Heart left ventricle (tissue), 16 donors: ENCODE results near the gene SLC7A10. TPM values are rescaled to one million over a fixed set of nuclear protein-coding genes. Genes with fewer than 3 reads are reported as not detected.
A peak's percentile ranks its signal among the peaks of the same experiment; 100 is the strongest.

Experiments used
- ATAC-seq, 4 donors: fragments of 200-7000 bp; cut with Tn5 transposase; one replicate each; pipeline ENCODE4 v1.9.1; 2020 to 2022; ENCODE audit warnings: moderate library complexity in 4 of 4, mild to moderate bottlenecking in 3 of 4, moderate number of reproducible peaks in 1 of 4
- DNase-seq, 5 donors: peaks; one replicate each; pipeline ENCODE4 v3.0.0-alpha.2; 2020
- H3K27ac ChIP-seq, 12 donors: fragments of 200-600 bp; sonication (generic) in 4 of 12; one replicate each; pipeline versions ENCODE4 v1.5.0 to v1.8.0; 2016 to 2022; ENCODE audit warnings: mild to moderate bottlenecking in 2 of 12
- H3K27me3 ChIP-seq, 9 donors: fragments of 200-600 bp; sonication (generic) in 2 of 9; one replicate each; pipeline versions ENCODE4 v1.5.1 to v1.8.0; 2016 to 2022; ENCODE audit warnings: mild to moderate bottlenecking in 3 of 9
- H3K36me3 ChIP-seq, 9 donors: fragments of 200-600 bp; sonication (generic) in 2 of 9; one replicate each; pipeline versions ENCODE4 v1.5.0 to v1.8.0; 2018 to 2022; ENCODE audit warnings: mild to moderate bottlenecking in 2 of 9
- H3K4me1 ChIP-seq, 12 donors: fragments of 200-600 bp; sonication (generic) in 4 of 12; one replicate each; pipeline versions ENCODE4 v1.5.0 to v1.8.0; 2016 to 2022; ENCODE audit warnings: mild to moderate bottlenecking in 3 of 12
- H3K4me3 ChIP-seq, 12 donors: fragments of 200-600 bp; sonication (generic) in 4 of 12; one replicate each; pipeline versions ENCODE4 v1.5.0 to v1.8.0; 2017 to 2022; ENCODE audit warnings: mild to moderate bottlenecking in 9 of 12, moderate library complexity in 4 of 12
- H3K9me3 ChIP-seq, 12 donors: fragments of 200-600 bp; sonication (generic) in 4 of 12; one replicate each; pipeline versions ENCODE4 v1.5.0 to v1.8.0; 2016 to 2022; ENCODE audit warnings: mild to moderate bottlenecking in 1 of 12
- POLR2A ChIP-seq, 2 donors: fragments of 450-650 bp; IDR thresholded peaks; one replicate each; pipeline ENCODE4 v1.6.1; 2017; ENCODE audit warnings: antibody characterized with exemption in 2 of 2, mild to moderate bottlenecking in 2 of 2, moderate library complexity in 2 of 2
- WGBS, 4 donors: extraction: QIAGEN DNeasy Blood & Tissue Kit in 2 of 4; methylation state at CpG; one replicate each; pipeline versions ENCODE4 v1.1.5 to v1.1.7; 2013 to 2018; 5-methylcytosine and 5-hydroxymethylcytosine counted together
- intact Hi-C, 10 donors: fragments of 100-400 bp; cut with DNase I; formaldehyde crosslinking; loops; one replicate each; pipeline versions ENCODE4 v1.11.1 to v1.14.2; 2022
- polyA plus RNA-seq, 2 donors: library from polyadenylated mRNA; stranded (reverse); fragments of 200-250 nt; gene quantifications; one replicate each; pipeline ENCODE4 v1.2.3, GENCODE V29; 2013
- total RNA-seq, 9 donors: library from RNA; depleted of rRNA in 2 of 9; stranded (reverse); fragments of >200 nt in 2 of 9; fragmentation: NEBNext Ultra II Directional in 3 of 9; extraction: Animal tissue kit (Norgen Biotek cat#: 25700) in 3 of 9; gene quantifications; one replicate each; pipeline versions ENCODE4 v1.1.0 to v1.2.4, GENCODE V29; 2016 to 2023
- TF ChIP-seq, protein P1 (sequence below), 12 donors: fragments of 200-600 bp; sonication (generic) in 4 of 12; IDR thresholded peaks; one replicate each; pipeline versions ENCODE4 v1.5.0 to v1.8.0; 2018 to 2022; ENCODE audit warnings: antibody characterized with exemption in 12 of 12, mild to moderate bottlenecking in 5 of 12
- donor health status: ischemic (EF 13 %, LVEDD 7.1; RV severe dilation, severe dysfunction).
- donor health status: healthy with polysubstance abuse.
- donor health status: DM: no; HTN: yes; CAD: no.
- donor health status: DM: no; HTN: no; CAD: no.
- donor health status: ischemic (EF 25% LVEDD 6.9; RV normal size, moderate dysfunction).
- donor health status: ischemic (EF 25% LVEDD 5.7; RV mildly dilated, moderate dysfunction).
- donor health status: healthy.
- donor health status: DM: yes; HTN: yes; CAD: no.
- donor health status: ischemic (EF 35%, LVEDD 5.7; RV mildly dilated, moderate dysfunction).
- donor health status: nonischemic (EF 11% LVEDD 7.7; RV severe dilation, severe dysfunction).
- donor health status: DM: yes; HTN: yes; CAD: no.
- donor health status: PGD.
- donor health status: ischemic (EF 29% LVEDD 5.4; RV normal size, mild dysfunction).
- donor health status: nonischemic (EF 23%, LVEDD 6.1; RV moderate dilation, normal function).

SLC7A10 gene
- total and polyA plus RNA-seq, 11 donors = 0.11 to 2.3 (median 0.34) TPM; not detected in 5

DNA sequence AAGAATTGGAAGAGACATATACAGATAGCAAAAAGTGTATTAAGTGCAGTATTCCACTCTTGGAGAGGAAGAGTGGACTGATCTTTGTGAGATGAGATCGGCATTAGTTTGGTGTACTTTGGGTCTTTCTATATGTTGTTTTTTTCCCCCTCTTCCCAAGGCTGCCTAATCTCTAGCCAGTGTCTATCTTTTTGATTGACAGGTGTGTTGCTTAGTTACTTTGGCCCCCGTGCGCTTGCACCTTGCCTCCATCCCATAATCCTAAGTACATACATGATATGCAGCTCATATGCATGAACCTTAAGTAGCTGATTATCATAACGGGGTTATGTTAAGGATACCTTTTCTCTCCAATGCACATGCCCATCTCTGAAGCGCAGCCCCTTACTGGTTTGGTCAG, 4.3 kb upstream of the SLC7A10 start:
- peaks cover 0 to 31% (median 17%) of the 10 kb centered on the region in 12 donors for H3K9me3 ChIP-seq
- peaks cover 24 to 81% (median 34%) of the 10 kb centered on the region in 9 donors for H3K27me3 ChIP-seq
- H3K4me3 ChIP-seq = no peak overlapping the region
- intact Hi-C loops = loop anchor here in 6 of 10 donors (5.0 to 10.0 kb wide), 3 partner anchors 88 to 545 kb away; no protein-coding TSS in a partner anchor
- peaks cover 0 to 17% (median 0%) of the 10 kb centered on the region in 12 donors for H3K4me1 ChIP-seq
- DNase-seq (no peak), ATAC-seq (no peak)
- 70 to 86% (median 84%) methylated on average over 5 of the region's 5 CpGs for WGBS, 4 donors
- no peak overlapping the region for H3K27ac ChIP-seq
- no peak for TF ChIP-seq POLR2A (IDR thresholded peaks at IDR 0.05)
- TF ChIP-seq, protein P1, sequence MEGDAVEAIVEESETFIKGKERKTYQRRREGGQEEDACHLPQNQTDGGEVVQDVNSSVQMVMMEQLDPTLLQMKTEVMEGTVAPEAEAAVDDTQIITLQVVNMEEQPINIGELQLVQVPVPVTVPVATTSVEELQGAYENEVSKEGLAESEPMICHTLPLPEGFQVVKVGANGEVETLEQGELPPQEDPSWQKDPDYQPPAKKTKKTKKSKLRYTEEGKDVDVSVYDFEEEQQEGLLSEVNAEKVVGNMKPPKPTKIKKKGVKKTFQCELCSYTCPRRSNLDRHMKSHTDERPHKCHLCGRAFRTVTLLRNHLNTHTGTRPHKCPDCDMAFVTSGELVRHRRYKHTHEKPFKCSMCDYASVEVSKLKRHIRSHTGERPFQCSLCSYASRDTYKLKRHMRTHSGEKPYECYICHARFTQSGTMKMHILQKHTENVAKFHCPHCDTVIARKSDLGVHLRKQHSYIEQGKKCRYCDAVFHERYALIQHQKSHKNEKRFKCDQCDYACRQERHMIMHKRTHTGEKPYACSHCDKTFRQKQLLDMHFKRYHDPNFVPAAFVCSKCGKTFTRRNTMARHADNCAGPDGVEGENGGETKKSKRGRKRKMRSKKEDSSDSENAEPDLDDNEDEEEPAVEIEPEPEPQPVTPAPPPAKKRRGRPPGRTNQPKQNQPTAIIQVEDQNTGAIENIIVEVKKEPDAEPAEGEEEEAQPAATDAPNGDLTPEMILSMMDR (IDR thresholded peaks at IDR 0.05) = no peak
- H3K36me3 ChIP-seq = no peaks in the 10 kb centered on the region

DNA sequence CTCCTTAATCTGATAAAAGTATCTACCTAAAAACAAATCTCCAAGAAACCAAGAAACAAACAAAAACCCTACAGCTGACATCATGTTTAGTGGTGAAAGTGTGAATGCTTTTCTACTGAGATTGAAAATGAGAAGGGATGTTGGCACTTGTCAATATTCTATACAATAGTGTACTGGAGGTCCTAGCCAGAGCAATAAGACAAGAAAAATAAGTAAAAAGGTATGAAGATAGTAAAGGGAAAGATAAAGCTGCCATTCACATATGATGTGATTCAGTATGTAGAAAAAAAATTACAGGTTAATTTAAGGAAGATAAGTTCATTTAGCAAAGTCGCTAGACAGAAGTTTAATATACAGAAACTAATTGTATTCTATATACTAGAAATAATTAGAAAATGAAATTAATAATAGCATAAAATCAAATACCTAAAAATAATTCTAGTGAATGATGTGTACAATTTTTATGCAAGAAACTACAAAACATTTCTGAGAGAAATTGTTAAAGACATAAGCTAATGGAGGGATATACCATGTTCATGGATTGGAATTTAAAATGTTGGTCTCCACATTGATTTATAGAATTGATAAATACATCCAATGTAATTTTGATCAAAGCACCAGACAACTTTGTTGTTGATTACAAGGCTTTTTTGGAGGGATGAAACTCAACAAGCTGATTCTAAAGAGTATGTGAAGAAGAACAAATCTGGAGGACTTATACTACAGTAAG, 2.4 kb upstream of the SLC7A10 start:
- ATAC-seq (no peak), DNase-seq (no peak)
- Histone ChIP-seq H3K27me3 (peaks cover 30 to 83% (median 42%) of the 10 kb centered on the region in 9 donors), H3K27ac (no peak overlapping the region), H3K36me3 (no peaks in the 10 kb centered on the region), H3K4me1 (peaks cover 0 to 18% (median 0%) of the 10 kb centered on the region in 12 donors), H3K9me3 (peaks cover 0 to 31% (median 17%) of the 10 kb centered on the region in 12 donors), H3K4me3 (no peak overlapping the region)
- WGBS, 4 donors = 88 to 93% (median 92%) methylated on average over 1 of the region's 1 CpG
- no peak for TF ChIP-seq POLR2A (IDR thresholded peaks at IDR 0.05)
- TF ChIP-seq, protein P1 (IDR thresholded peaks at IDR 0.05) = no peak
- intact Hi-C loops = no loop called here

DNA sequence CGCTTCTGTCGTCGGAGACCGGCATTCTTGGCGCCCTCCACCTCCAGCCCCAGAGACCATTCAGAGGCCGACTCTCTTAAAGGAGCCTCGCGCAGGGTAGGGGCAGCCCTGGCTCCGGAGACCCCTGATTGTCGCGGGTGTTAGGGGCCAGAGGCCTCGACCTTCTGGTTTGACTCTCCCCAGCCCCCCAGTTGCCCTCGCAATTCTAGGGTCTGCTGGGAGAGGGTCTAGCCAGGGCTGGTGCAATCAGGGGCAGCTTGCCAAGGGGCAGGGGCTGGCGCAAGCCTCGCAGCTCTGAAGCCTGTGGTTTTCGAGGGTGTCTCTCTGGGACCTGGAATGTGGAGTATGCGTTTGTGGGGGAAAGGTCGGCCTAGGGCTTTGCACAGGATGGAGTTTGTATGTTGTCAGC, 1.6 kb upstream of the SLC7A10 start:
- Histone ChIP-seq H3K27me3 (peaks cover 34 to 85% (median 48%) of the 10 kb centered on the region in 9 donors), H3K4me3 (no peak overlapping the region), H3K36me3 (no peaks in the 10 kb centered on the region), H3K9me3 (peaks cover 0 to 31% (median 17%) of the 10 kb centered on the region in 12 donors), H3K27ac (no peak overlapping the region), H3K4me1 (peaks cover 0 to 18% (median 0%) of the 10 kb centered on the region in 12 donors)
- intact Hi-C loops = no loop called here
- TF ChIP-seq, protein P1 (IDR thresholded peaks at IDR 0.05) = no peak
- no peak for TF ChIP-seq POLR2A (IDR thresholded peaks at IDR 0.05)
- ATAC-seq = no peak
- 18 to 29% (median 20%) methylated on average over 16 to 18 of the region's 18 CpGs for WGBS, 4 donors
- DNase-seq = peak in 1 of 5 donors; percentile 33

DNA sequence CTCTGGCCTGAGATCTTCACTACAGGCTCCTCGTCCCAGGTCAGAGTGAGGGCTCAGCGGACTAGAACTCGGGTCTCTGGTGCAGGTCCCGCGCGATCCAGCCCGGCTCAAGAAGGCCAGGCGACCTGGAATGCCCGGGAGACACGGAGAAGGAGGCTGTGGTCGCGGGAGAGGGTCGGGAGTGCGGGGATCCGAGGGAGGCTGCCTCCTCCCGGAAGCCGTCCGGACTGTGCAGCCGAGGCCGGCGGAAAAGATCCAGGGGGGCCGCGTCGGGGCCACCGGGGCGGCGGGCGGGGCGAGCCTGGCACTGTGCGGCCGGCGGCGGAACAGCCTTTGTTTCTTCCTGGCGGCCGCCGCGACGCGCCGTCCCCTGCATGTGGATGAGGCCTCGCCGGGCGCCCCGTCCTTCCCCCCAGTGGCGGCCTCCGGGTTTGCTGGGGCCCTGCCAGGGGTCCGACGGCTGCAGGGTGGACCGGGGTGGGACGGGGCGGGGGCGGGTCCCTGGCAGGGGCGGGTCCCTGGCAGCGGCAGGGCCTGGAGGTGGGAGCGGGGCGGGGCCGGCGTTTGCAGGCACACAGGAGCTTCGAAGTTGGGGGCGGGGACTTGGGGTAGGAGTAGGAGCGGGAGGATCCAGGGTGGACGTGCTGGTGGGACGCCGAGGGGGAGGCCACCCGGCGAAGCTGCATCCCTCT, 1.0 kb upstream of the SLC7A10 start:
- H3K36me3 ChIP-seq = no peaks in the 10 kb centered on the region
- H3K27ac ChIP-seq = no peak overlapping the region
- TF ChIP-seq, protein P1 (IDR thresholded peaks at IDR 0.05) = no peak
- no peak for TF ChIP-seq POLR2A (IDR thresholded peaks at IDR 0.05)
- peak in 1 of 4 donors; percentile 38 for ATAC-seq
- intact Hi-C loops = no loop called here
- peak overlapping the region in 2 of 12 donors; percentile 15 to 42 for H3K4me3 ChIP-seq
- peaks cover 0 to 18% (median 0%) of the 10 kb centered on the region in 12 donors for H3K4me1 ChIP-seq
- no peak for DNase-seq
- peaks cover 35 to 91% (median 50%) of the 10 kb centered on the region in 9 donors for H3K27me3 ChIP-seq
- 2 to 5% (median 3%) methylated on average over 33 to 66 of the region's 66 CpGs for WGBS, 4 donors
- peaks cover 0 to 31% (median 17%) of the 10 kb centered on the region in 12 donors for H3K9me3 ChIP-seq
